Endodermal cell (in vitro differentiated cells): Measurements from ENCODE around the gene HOXD8. TPM values are rescaled to one million over a fixed set of nuclear protein-coding genes. Genes with fewer than 3 reads are reported as not detected.

ENCODE experiments used
- DNase-seq: peaks from one replicate; pipeline ENCODE4 v3.0.0-alpha.2; 2017
- H3K27ac ChIP-seq: 2 replicates; pipeline ENCODE4 v1.5.1; 2013; ENCODE audit warnings: mild to moderate bottlenecking, low read depth, low read length, moderate library complexity
- H3K27me3 ChIP-seq: 2 replicates; pipeline ENCODE4 v1.6.1; 2013; ENCODE audit warnings: mild to moderate bottlenecking, low read length, moderate library complexity; ENCODE audit not compliant: insufficient read depth, control insufficient read depth, poor library complexity, severe bottlenecking
- H3K36me3 ChIP-seq: 2 replicates; pipeline ENCODE4 v1.7.0; 2013; ENCODE audit warnings: mild to moderate bottlenecking, low read length, moderate library complexity; ENCODE audit not compliant: control insufficient read depth, insufficient read depth
- H3K4me1 ChIP-seq: one replicate; pipeline ENCODE4 v1.7.0; 2013; ENCODE audit warnings: low read length; ENCODE audit not compliant: control insufficient read depth, insufficient read depth
- H3K4me3 ChIP-seq: 2 replicates; pipeline ENCODE4 v1.5.1; 2013; ENCODE audit warnings: mild to moderate bottlenecking, low read length, moderate library complexity
- H3K9ac ChIP-seq: 2 replicates; pipeline ENCODE4 v1.6.1; 2013; ENCODE audit warnings: mild to moderate bottlenecking, low read length, moderate library complexity; ENCODE audit not compliant: poor library complexity, severe bottlenecking; ENCODE audit errors: extremely low read depth
- H3K9me3 ChIP-seq: 2 replicates; pipeline ENCODE4 v1.6.1; 2013; ENCODE audit warnings: mild to moderate bottlenecking, low read length, moderate library complexity; ENCODE audit not compliant: control insufficient read depth
- H3K27ac Mint-ChIP-seq: 2 replicates; pipeline ENCODE4 v1.8.0; 2020; ENCODE audit warnings: mixed read lengths
- H3K27me3 Mint-ChIP-seq: 2 replicates; pipeline ENCODE4 v1.8.0; 2021; ENCODE audit warnings: mild to moderate bottlenecking, mixed read lengths; ENCODE audit not compliant: insufficient read depth
- H3K36me3 Mint-ChIP-seq: 2 replicates; pipeline ENCODE4 v1.8.0; 2020; ENCODE audit warnings: low read depth, mixed read lengths
- H3K4me1 Mint-ChIP-seq: 2 replicates; pipeline ENCODE4 v1.8.0; 2020; ENCODE audit warnings: mixed read lengths
- H3K4me3 Mint-ChIP-seq: 2 replicates; pipeline ENCODE4 v1.8.0; 2020; ENCODE audit warnings: mild to moderate bottlenecking, moderate library complexity, mixed read lengths
- H3K9me3 Mint-ChIP-seq: 2 replicates; pipeline ENCODE4 v1.8.0; 2020; ENCODE audit warnings: mild to moderate bottlenecking, mixed read lengths
- CTCF ChIP-seq: fragments of 200-600 bp; sonication (generic); conservative IDR thresholded peaks from 2 replicates; pipeline ENCODE4 v1.5.0; 2021; ENCODE audit warnings: antibody characterized with exemption, mild to moderate bottlenecking
- WGBS, 2 experiments: methylation state at CpG; one replicate each; pipeline versions ENCODE4 v1.1.5 to v1.1.7; 2013; ENCODE audit warnings: missing lambda C conversion rate in 2 of 2, mixed read lengths in 1 of 2; ENCODE audit not compliant: insufficient coverage in 1 of 2, insufficient read length in 1 of 2; 5-methylcytosine and 5-hydroxymethylcytosine counted together
- total RNA-seq, 2 donors: library from RNA; stranded (reverse); fragmentation: NEBNext Ultra II Directional in 1 of 2; extraction: Animal tissue kit (Norgen Biotek cat#: 25700) in 1 of 2; gene quantifications; 2 replicates in 1 of 2; 3 replicates in 1 of 2; pipeline ENCODE4 v1.2.1, GENCODE V29; 2021

Gene HOXD8
- total RNA-seq, 2 donors from 2014 or later = not detected

GRCh38 chr2:176145085-176145969, 15.8 kb downstream of the HOXD8 start:
- H3K4me1 ChIP-seq = no peaks in the 10 kb centered on the region
- Mint-ChIP-seq H3K4me3 (no peak overlapping the region), H3K36me3 (no peaks in the 10 kb centered on the region), H3K4me1 (peaks cover 8% of the 10 kb centered on the region), H3K9me3 (no peaks in the 10 kb centered on the region), H3K27ac (no peak overlapping the region), H3K27me3 (peaks cover 98% of the 10 kb centered on the region)
- H3K27me3 ChIP-seq = peaks cover 98% of the 10 kb centered on the region
- H3K4me3 ChIP-seq = no peak overlapping the region
- H3K27ac ChIP-seq = no peak overlapping the region
- no peak overlapping the region for H3K9ac ChIP-seq
- no peak for DNase-seq
- H3K36me3 ChIP-seq = no peaks in the 10 kb centered on the region
- no peak for TF ChIP-seq CTCF
- H3K9me3 ChIP-seq = no peaks in the 10 kb centered on the region
- WGBS, 2 experiments = 0 to 38% methylated on average over 1 to 3 of the region's 4 CpGs

GRCh38 chr2:176146101-176146500, 16.6 kb downstream of the HOXD8 start:
- no peaks in the 10 kb centered on the region for H3K4me1 ChIP-seq
- DNase-seq = no peak
- Mint-ChIP-seq H3K4me3 (no peak overlapping the region), H3K27ac (no peak overlapping the region), H3K36me3 (no peaks in the 10 kb centered on the region), H3K4me1 (peaks cover 8% of the 10 kb centered on the region), H3K9me3 (no peaks in the 10 kb centered on the region), H3K27me3 (peaks cover 100% of the 10 kb centered on the region)
- no peak overlapping the region for H3K4me3 ChIP-seq
- H3K27ac ChIP-seq = no peak overlapping the region
- no peak for TF ChIP-seq CTCF
- H3K36me3 ChIP-seq = no peaks in the 10 kb centered on the region
- 52 to 56% methylated on average over 2 to 6 of the region's 6 CpGs for WGBS, 2 experiments
- H3K27me3 ChIP-seq = peaks cover 100% of the 10 kb centered on the region
- H3K9me3 ChIP-seq = no peaks in the 10 kb centered on the region
- no peak overlapping the region for H3K9ac ChIP-seq

- no peak overlapping the region for H3K4me3 ChIP-seq
- H3K27ac ChIP-seq = no peak overlapping the region
- no peak overlapping the region for H3K9ac ChIP-seq
- no peak overlapping the region for H3K4me3 Mint-ChIP-seq
- DNase-seq = no peak
- no peak overlapping the region for H3K27ac Mint-ChIP-seq
- H3K9me3 Mint-ChIP-seq = no peaks in the 10 kb centered on the region
- H3K4me1 ChIP-seq = no peaks in the 10 kb centered on the region
- H3K9me3 ChIP-seq = no peaks in the 10 kb centered on the region
- peaks cover 100% of the 10 kb centered on the region for H3K27me3 ChIP-seq
- H3K36me3 ChIP-seq = no peaks in the 10 kb centered on the region
- peaks cover 8% of the 10 kb centered on the region for H3K4me1 Mint-ChIP-seq
- peaks cover 100% of the 10 kb centered on the region for H3K27me3 Mint-ChIP-seq
- no peak for TF ChIP-seq CTCF
- no peaks in the 10 kb centered on the region for H3K36me3 Mint-ChIP-seq
These were observed 17.1 kb downstream of the HOXD8 start for GRCh38 chr2:176146645-176147044.
